Sciatic nerve (tissue), 2 donors: Measurements from ENCODE around the gene SLC13A1. TPM values are rescaled to one million over a fixed set of nuclear protein-coding genes. Genes with fewer than 3 reads are reported as not detected.

Experiments
- ATAC-seq: fragments of 200-7000 bp; cut with Tn5 transposase; one replicate; pipeline ENCODE4 v1.9.1; 2020; ENCODE audit warnings: mild to moderate bottlenecking, moderate library complexity
- DNase-seq: peaks from one replicate; pipeline ENCODE4 v3.0.0-alpha.2; 2020; ENCODE audit warnings: low spot score
- intact Hi-C: fragments of 100-400 bp; cut with DNase I; formaldehyde crosslinking; loops from one replicate; pipeline ENCODE4 v1.14.2; 2022
- total RNA-seq: library from RNA; stranded (reverse); fragmentation: NEBNext Ultra II Directional; extraction: Animal tissue kit (Norgen Biotek cat#: 25700); gene quantifications from one replicate; pipeline ENCODE4 v1.2.1, GENCODE V29; 2021
- donor health status: DM: no; HTN: no; CAD: no.
- donor health status: DM: no; HTN: no; CAD: no.

The SLC13A1 gene
- total RNA-seq, 1 donor from 2014 or later: not detected

- DNase-seq: no peak
- ATAC-seq: no peak
- intact Hi-C loops: no loop called here
Measured at GRCh38 chr7:123070702-123071286, 129.0 kb downstream of the SLC13A1 start.

GRCh38 chr7:123067814-123068213 lies 132.0 kb downstream of the SLC13A1 start:
- intact Hi-C loops: no loop called here
- ATAC-seq (peak; percentile 39), DNase-seq (no peak)

Other genes starting within 250 kb of the SLC13A1 start
- gene TAS2R16, start 204.3 kb downstream of the SLC13A1 start, total RNA-seq: not detected